Liver (tissue), 9 donors: Measurements from ENCODE around the gene CBFA2T2. TPM values are rescaled to one million over a fixed set of nuclear protein-coding genes. Genes with fewer than 3 reads are reported as not detected.

Experiments used
- DNase-seq: peaks from one replicate; pipeline ENCODE4 v3.0.0-alpha.2; 2017; ENCODE audit warnings: low spot score
- H3K27ac ChIP-seq, 2 donors: one replicate each; pipeline ENCODE4 v1.7.0; 2013; ENCODE audit warnings: inconsistent platforms in 2 of 2, low read length in 2 of 2, control low read depth in 1 of 2, low read depth in 1 of 2, mild to moderate bottlenecking in 1 of 2
- H3K27me3 ChIP-seq, 4 donors: one replicate each; pipeline versions ENCODE4 v1.6.1 to v1.7.0; 2013; ENCODE audit warnings: low read length in 3 of 4, inconsistent platforms in 1 of 4, mild to moderate bottlenecking in 1 of 4, moderate library complexity in 1 of 4; ENCODE audit not compliant: control insufficient read depth in 4 of 4, insufficient read depth in 4 of 4
- H3K36me3 ChIP-seq, 4 donors: one replicate each; pipeline versions ENCODE4 v1.6.1 to v1.7.0; 2013; ENCODE audit warnings: low read length in 3 of 4, mild to moderate bottlenecking in 3 of 4, low read depth in 1 of 4, moderate library complexity in 1 of 4; ENCODE audit not compliant: control insufficient read depth in 4 of 4, insufficient read depth in 3 of 4
- H3K4me1 ChIP-seq, 4 donors: one replicate each; pipeline versions ENCODE4 v1.6.1 to v1.7.0; 2013; ENCODE audit warnings: low read length in 3 of 4, mild to moderate bottlenecking in 3 of 4, moderate library complexity in 1 of 4; ENCODE audit not compliant: control insufficient read depth in 4 of 4, insufficient read depth in 4 of 4
- H3K4me3 ChIP-seq, 3 donors: one replicate each; pipeline versions ENCODE4 v1.6.1 to v1.7.0; 2013; ENCODE audit warnings: low read length in 3 of 3, control low read depth in 1 of 3, low read depth in 1 of 3, mild to moderate bottlenecking in 1 of 3
- H3K9ac ChIP-seq, 2 donors: one replicate each; pipeline ENCODE4 v1.7.0; 2013; ENCODE audit warnings: low read length in 2 of 2, mild to moderate bottlenecking in 2 of 2, moderate library complexity in 2 of 2, control low read depth in 1 of 2, low read depth in 1 of 2
- H3K9me3 ChIP-seq, 4 donors: one replicate each; pipeline versions ENCODE4 v1.6.1 to v1.7.0; 2013; ENCODE audit warnings: low read length in 3 of 4; ENCODE audit not compliant: control insufficient read depth in 4 of 4
- EGR1 ChIP-seq, 2 donors: IDR thresholded peaks; 2 replicates each; pipeline ENCODE4 v1.6.1; 2016 to 2018; ENCODE audit warnings: antibody characterized with exemption in 2 of 2, low read depth in 2 of 2
- FOXA2 ChIP-seq: IDR thresholded peaks from 2 replicates; pipeline ENCODE4 v1.6.1; 2016; ENCODE audit warnings: antibody characterized with exemption
- GABPA ChIP-seq, 2 donors: IDR thresholded peaks in 1 of 2; conservative IDR thresholded peaks in 1 of 2; 2 replicates each; pipeline ENCODE4 v1.6.1; 2016; ENCODE audit warnings: antibody characterized with exemption in 2 of 2, mild to moderate bottlenecking in 1 of 2, moderate library complexity in 1 of 2
- HNF4A ChIP-seq, 2 donors: conservative IDR thresholded peaks; 2 replicates each; pipeline ENCODE4 v1.6.1; 2016; ENCODE audit warnings: antibody characterized with exemption in 2 of 2, mild to moderate bottlenecking in 2 of 2
- HNF4G ChIP-seq: IDR thresholded peaks from 2 replicates; pipeline ENCODE4 v1.6.1; 2016; ENCODE audit warnings: antibody characterized with exemption
- JUND ChIP-seq, 2 donors: IDR thresholded peaks; 2 replicates each; pipeline ENCODE4 v1.6.1; 2016; ENCODE audit warnings: antibody characterized with exemption in 2 of 2
- NR2F2 ChIP-seq: IDR thresholded peaks from 2 replicates; pipeline ENCODE4 v1.6.1; 2016; ENCODE audit warnings: antibody characterized with exemption
- RAD21 ChIP-seq, 2 donors: IDR thresholded peaks; 2 replicates each; pipeline ENCODE4 v1.6.1; 2016; ENCODE audit warnings: antibody characterized with exemption in 2 of 2, mild to moderate bottlenecking in 2 of 2
- RXRA ChIP-seq, 2 donors: IDR thresholded peaks; 2 replicates each; pipeline ENCODE4 v1.6.1; 2017 to 2018; ENCODE audit warnings: antibody characterized with exemption in 2 of 2, mild to moderate bottlenecking in 1 of 2
- SP1 ChIP-seq: IDR thresholded peaks from 2 replicates; pipeline ENCODE4 v1.6.1; 2018; ENCODE audit warnings: antibody characterized with exemption, mild to moderate bottlenecking
- TAF1 ChIP-seq: conservative IDR thresholded peaks from 2 replicates; pipeline ENCODE4 v1.6.1; 2016; ENCODE audit warnings: antibody characterized with exemption, mild to moderate bottlenecking
- whole genome bisulfite sequencing: extraction: QIAGEN DNeasy Blood & Tissue Kit; methylation state at CpG from one replicate; pipeline ENCODE4 v1.1.7; 2013; 5-methylcytosine and 5-hydroxymethylcytosine counted together
- polyA plus RNA-seq, 2 donors: library from polyadenylated mRNA; stranded (reverse) in 1 of 2; unstranded in 1 of 2; fragments of 200-250 nt in 1 of 2; fragments of >200 nt in 1 of 2; fragmentation: Nextera tagmentation in 1 of 2; extraction: Ambion mirVana in 1 of 2; gene quantifications; one replicate each; pipeline versions ENCODE4 v1.2.1 to v1.2.3, GENCODE V29; 2013 to 2015
- total RNA-seq, 2 donors: library from RNA; depleted of rRNA; stranded (reverse); fragments of >200 nt; gene quantifications; one replicate each; pipeline ENCODE4 v1.2.3, GENCODE V29; 2014
- TF ChIP-seq, protein P1 (sequence below): IDR thresholded peaks from 2 replicates; pipeline ENCODE4 v1.6.1; 2016; ENCODE audit warnings: antibody characterized with exemption
- TF ChIP-seq, protein P2 (sequence below): fragments of 150-350 bp; IDR thresholded peaks from 2 replicates; pipeline ENCODE4 v1.5.1; 2017; ENCODE audit warnings: improper control_type of control experiment, low read depth, low read length; ENCODE audit not compliant: missing input control
- TF ChIP-seq, protein P3 (sequence below): IDR thresholded peaks from 2 replicates; pipeline ENCODE4 v1.6.1; 2016; ENCODE audit warnings: antibody characterized with exemption
- TF ChIP-seq, protein P4 (sequence below): IDR thresholded peaks from 2 replicates; pipeline ENCODE4 v1.6.1; 2016; ENCODE audit warnings: antibody characterized with exemption, mild to moderate bottlenecking
- TF ChIP-seq, protein P5 (sequence below): IDR thresholded peaks from 2 replicates; pipeline ENCODE4 v1.6.1; 2016; ENCODE audit warnings: antibody characterized with exemption
- donor health status: healthy.
- donor health status: healthy.
- donor health status: healthy.
- donor health status: healthy.
- donor health status: healthy.

The CBFA2T2 gene
- total and polyA plus RNA-seq, 4 donors = 2.0 to 5.5 (median 5.3) TPM

DNA sequence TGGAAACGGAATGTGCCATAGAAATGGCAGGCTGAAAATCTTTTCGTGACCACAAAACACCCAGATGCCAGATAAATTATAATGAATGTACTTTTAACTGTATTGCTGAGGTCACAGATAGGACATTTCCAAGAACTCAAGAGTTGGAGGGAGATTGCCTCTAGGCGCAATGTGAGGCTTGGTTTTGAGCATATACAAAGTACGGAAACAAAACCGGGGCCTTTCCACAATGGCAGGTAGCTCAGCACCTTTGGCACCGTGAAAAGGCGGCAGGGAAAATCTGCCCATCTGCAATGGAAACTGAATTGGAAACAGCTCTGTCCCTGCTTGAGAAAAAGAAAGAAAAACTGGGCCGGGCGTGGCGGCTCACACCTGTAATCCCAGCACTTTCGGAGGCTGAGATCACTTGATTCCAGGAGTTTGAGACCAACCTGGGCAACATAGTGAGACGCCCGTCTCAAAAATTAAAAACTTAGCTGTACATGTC is 161.7 kb downstream of the CBFA2T2 start:
- Histone ChIP-seq H3K27ac (no peak overlapping the region), H3K36me3 (no peaks in the 10 kb centered on the region), H3K9me3 (no peaks in the 10 kb centered on the region), H3K27me3 (no peaks in the 10 kb centered on the region), H3K9ac (no peak overlapping the region), H3K4me1 (peaks cover 0 to 33% (median 27%) of the 10 kb centered on the region in 4 donors), H3K4me3 (no peak overlapping the region)
- WGBS = 88% methylated on average over 13 of the region's 13 CpGs
- TF ChIP-seq, protein P1, sequence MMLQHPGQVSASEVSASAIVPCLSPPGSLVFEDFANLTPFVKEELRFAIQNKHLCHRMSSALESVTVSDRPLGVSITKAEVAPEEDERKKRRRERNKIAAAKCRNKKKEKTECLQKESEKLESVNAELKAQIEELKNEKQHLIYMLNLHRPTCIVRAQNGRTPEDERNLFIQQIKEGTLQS = no peak
- TF ChIP-seq SP1 = no peak
- TF ChIP-seq, protein P2, sequence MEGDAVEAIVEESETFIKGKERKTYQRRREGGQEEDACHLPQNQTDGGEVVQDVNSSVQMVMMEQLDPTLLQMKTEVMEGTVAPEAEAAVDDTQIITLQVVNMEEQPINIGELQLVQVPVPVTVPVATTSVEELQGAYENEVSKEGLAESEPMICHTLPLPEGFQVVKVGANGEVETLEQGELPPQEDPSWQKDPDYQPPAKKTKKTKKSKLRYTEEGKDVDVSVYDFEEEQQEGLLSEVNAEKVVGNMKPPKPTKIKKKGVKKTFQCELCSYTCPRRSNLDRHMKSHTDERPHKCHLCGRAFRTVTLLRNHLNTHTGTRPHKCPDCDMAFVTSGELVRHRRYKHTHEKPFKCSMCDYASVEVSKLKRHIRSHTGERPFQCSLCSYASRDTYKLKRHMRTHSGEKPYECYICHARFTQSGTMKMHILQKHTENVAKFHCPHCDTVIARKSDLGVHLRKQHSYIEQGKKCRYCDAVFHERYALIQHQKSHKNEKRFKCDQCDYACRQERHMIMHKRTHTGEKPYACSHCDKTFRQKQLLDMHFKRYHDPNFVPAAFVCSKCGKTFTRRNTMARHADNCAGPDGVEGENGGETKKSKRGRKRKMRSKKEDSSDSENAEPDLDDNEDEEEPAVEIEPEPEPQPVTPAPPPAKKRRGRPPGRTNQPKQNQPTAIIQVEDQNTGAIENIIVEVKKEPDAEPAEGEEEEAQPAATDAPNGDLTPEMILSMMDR = no peak
- TF ChIP-seq, protein P3, sequence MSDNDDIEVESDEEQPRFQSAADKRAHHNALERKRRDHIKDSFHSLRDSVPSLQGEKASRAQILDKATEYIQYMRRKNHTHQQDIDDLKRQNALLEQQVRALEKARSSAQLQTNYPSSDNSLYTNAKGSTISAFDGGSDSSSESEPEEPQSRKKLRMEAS = no peak
- TF ChIP-seq RXRA (IDR thresholded peaks at IDR 0.05) = no peak
- TF ChIP-seq HNF4A (conservative IDR thresholded peaks at IDR 0.05) = no peak
- no peak for TF ChIP-seq HNF4G
- TF ChIP-seq FOXA2 = no peak
- no peak for TF ChIP-seq JUND (IDR thresholded peaks at IDR 0.05)
- TF ChIP-seq GABPA (IDR thresholded peaks at IDR 0.05 in 1 of 2, conservative IDR thresholded peaks at IDR 0.05 in 1 of 2) = no peak
- TF ChIP-seq EGR1 (IDR thresholded peaks at IDR 0.05; ENCODE audit: low read depth in 2 of 2) = no peak
- TF ChIP-seq, protein P4, sequence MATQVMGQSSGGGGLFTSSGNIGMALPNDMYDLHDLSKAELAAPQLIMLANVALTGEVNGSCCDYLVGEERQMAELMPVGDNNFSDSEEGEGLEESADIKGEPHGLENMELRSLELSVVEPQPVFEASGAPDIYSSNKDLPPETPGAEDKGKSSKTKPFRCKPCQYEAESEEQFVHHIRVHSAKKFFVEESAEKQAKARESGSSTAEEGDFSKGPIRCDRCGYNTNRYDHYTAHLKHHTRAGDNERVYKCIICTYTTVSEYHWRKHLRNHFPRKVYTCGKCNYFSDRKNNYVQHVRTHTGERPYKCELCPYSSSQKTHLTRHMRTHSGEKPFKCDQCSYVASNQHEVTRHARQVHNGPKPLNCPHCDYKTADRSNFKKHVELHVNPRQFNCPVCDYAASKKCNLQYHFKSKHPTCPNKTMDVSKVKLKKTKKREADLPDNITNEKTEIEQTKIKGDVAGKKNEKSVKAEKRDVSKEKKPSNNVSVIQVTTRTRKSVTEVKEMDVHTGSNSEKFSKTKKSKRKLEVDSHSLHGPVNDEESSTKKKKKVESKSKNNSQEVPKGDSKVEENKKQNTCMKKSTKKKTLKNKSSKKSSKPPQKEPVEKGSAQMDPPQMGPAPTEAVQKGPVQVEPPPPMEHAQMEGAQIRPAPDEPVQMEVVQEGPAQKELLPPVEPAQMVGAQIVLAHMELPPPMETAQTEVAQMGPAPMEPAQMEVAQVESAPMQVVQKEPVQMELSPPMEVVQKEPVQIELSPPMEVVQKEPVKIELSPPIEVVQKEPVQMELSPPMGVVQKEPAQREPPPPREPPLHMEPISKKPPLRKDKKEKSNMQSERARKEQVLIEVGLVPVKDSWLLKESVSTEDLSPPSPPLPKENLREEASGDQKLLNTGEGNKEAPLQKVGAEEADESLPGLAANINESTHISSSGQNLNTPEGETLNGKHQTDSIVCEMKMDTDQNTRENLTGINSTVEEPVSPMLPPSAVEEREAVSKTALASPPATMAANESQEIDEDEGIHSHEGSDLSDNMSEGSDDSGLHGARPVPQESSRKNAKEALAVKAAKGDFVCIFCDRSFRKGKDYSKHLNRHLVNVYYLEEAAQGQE = no peak
- TF ChIP-seq NR2F2 = no peak
- TF ChIP-seq RAD21 (IDR thresholded peaks at IDR 0.05) = no peak
- TF ChIP-seq TAF1 = no peak
- no peak for DNase-seq

DNA sequence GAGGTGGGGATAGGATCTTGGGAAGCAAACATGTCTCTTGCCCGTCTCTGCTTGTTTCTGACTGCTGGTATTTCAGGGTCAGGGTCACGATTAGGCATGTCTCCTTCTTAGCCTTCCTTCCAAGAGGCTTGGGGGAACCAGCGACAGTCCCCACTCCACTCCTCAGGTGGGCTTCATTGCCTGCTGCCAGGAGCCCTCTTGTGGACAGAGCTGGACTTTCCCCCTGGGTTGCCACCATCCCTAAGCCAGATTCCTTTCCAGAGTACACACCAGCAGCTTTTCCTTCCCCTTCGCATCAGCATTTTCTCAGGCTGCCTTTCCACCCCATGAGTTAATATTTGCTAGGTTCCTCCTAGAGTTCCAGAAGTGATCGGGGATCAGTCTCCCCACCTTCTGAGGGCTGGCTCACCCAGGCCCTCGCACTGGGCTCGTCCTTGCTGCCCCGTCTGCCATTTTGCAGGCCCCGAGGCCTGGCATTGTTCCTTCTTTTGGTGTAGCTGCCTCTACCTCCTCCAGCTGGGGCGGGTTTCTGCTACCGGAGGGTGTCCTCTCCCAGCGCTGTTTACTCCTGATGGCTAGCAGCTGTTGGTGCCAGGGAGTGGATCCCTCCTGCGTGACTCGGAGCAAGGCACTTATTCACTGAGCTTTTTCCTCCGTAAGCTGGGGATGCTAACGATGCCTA is 163.5 kb downstream of the CBFA2T2 start:
- peak; percentile 14 to 21 for TF ChIP-seq HNF4A (conservative IDR thresholded peaks at IDR 0.05)
- TF ChIP-seq, protein P1 = no peak
- TF ChIP-seq, protein P3 = no peak
- TF ChIP-seq, protein P5, sequence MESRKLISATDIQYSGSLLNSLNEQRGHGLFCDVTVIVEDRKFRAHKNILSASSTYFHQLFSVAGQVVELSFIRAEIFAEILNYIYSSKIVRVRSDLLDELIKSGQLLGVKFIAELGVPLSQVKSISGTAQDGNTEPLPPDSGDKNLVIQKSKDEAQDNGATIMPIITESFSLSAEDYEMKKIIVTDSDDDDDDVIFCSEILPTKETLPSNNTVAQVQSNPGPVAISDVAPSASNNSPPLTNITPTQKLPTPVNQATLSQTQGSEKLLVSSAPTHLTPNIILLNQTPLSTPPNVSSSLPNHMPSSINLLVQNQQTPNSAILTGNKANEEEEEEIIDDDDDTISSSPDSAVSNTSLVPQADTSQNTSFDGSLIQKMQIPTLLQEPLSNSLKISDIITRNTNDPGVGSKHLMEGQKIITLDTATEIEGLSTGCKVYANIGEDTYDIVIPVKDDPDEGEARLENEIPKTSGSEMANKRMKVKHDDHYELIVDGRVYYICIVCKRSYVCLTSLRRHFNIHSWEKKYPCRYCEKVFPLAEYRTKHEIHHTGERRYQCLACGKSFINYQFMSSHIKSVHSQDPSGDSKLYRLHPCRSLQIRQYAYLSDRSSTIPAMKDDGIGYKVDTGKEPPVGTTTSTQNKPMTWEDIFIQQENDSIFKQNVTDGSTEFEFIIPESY = no peak
- TF ChIP-seq RAD21 (IDR thresholded peaks at IDR 0.05) = peak; percentile 87 to 94
- TF ChIP-seq JUND (IDR thresholded peaks at IDR 0.05) = no peak
- TF ChIP-seq, protein P2 = peak; percentile 74
- WGBS = 48% methylated on average over 16 of the region's 16 CpGs
- Histone ChIP-seq H3K4me1 (peaks cover 0 to 16% (median 13%) of the 10 kb centered on the region in 4 donors), H3K36me3 (no peaks in the 10 kb centered on the region), H3K9me3 (no peaks in the 10 kb centered on the region), H3K4me3 (no peak overlapping the region), H3K27ac (no peak overlapping the region), H3K9ac (no peak overlapping the region), H3K27me3 (no peaks in the 10 kb centered on the region)
- peak; percentile 69 for DNase-seq
